ENCODE measurements around the gene ITGB5.

Gene ITGB5

DNA sequence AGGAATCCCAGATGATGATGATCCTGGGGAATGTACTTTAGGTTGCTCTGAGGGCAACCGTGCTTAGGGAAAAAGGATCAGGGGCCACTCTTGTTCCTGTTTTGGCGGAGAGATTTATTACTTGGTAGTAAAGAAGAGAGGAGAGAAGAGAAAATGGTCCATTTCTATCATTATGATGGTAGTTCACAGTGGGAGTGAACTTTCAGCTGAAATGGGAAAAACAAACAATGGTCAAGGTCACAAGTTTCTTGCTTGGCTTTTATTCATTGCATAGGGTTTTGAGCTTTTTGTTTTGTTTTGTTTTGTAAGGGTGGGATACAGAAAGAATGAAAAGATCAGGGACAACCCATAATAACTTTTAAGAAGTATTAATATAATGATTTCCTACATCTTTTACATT is 164.6 kb downstream of the ITGB5 start:
- Histone ChIP-seq H3K4me2 (ENCODE audit: low read length) (no peak overlapping the region), H2AFZ (ENCODE audit: low read length) (no peak overlapping the region), H3K9me2 (ENCODE audit: low read depth, low read length) (no peaks in the 10 kb centered on the region), H3K36me3 (ENCODE audit: insufficient read depth, low read length) (no peaks in the 10 kb centered on the region), H3K9ac (ENCODE audit: low read length) (no peak overlapping the region), H3K4me1 (ENCODE audit: insufficient read depth, low read length, severe bottlenecking) (no peaks in the 10 kb centered on the region), H3K27me3 (ENCODE audit: insufficient read depth, low read length) (no peaks in the 10 kb centered on the region), H3F3A (ENCODE audit: insufficient read depth, low read length) (no peaks in the 10 kb centered on the region), H3K4me3 (ENCODE audit: low read depth, low read length, poor library complexity, severe bottlenecking) (no peak overlapping the region), H3K79me2 (ENCODE audit: insufficient read depth, low read length) (no peaks in the 10 kb centered on the region), H3K9me3 (ENCODE audit: low read length) (no peaks in the 10 kb centered on the region), H3K27ac (ENCODE audit: low read depth, low read length, poor library complexity, severe bottlenecking) (no peak overlapping the region), H4K20me1 (ENCODE audit: insufficient read depth, low read length) (no peaks in the 10 kb centered on the region)
- no peak for TF ChIP-seq EZH2 (IDR thresholded peaks at IDR 0.05; ENCODE audit: borderline replicate concordance, low read length)
- TF ChIP-seq, protein P1, sequence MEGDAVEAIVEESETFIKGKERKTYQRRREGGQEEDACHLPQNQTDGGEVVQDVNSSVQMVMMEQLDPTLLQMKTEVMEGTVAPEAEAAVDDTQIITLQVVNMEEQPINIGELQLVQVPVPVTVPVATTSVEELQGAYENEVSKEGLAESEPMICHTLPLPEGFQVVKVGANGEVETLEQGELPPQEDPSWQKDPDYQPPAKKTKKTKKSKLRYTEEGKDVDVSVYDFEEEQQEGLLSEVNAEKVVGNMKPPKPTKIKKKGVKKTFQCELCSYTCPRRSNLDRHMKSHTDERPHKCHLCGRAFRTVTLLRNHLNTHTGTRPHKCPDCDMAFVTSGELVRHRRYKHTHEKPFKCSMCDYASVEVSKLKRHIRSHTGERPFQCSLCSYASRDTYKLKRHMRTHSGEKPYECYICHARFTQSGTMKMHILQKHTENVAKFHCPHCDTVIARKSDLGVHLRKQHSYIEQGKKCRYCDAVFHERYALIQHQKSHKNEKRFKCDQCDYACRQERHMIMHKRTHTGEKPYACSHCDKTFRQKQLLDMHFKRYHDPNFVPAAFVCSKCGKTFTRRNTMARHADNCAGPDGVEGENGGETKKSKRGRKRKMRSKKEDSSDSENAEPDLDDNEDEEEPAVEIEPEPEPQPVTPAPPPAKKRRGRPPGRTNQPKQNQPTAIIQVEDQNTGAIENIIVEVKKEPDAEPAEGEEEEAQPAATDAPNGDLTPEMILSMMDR (IDR thresholded peaks at IDR 0.05; ENCODE audit: low read length): no peak

DNA sequence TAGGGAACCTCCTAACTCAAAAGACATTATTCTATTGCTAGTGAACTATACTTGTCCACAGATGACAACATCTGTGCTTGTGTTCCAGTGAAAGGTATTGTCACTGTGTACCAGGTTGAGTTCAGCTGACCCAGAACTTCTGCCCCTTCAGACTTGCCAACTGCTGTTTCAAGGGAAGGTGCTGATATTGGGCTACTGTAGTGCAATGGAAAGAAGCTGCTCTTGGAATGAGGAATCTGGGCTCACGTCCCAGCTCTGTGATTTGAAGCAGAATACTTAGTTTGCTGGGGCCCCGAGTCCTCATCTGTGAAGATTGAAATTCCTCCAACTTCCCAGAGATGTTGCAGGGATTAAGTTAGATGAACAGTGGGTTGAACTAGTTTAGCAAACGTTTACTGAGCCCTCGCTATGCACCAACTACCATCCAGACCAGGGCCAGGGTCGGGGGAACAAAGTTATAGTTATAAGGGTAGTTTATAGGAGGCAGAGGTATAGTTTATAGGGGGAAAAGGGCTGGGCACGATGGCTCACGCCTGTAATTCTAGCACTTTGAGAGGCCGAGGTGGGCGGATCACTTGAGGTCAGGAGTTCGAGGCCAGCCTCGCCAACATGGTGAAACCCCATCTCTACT is 172.8 kb downstream of the ITGB5 start:
- Histone ChIP-seq H3K36me3 (ENCODE audit: insufficient read depth, low read length) (no peaks in the 10 kb centered on the region), H4K20me1 (ENCODE audit: insufficient read depth, low read length) (no peaks in the 10 kb centered on the region), H3K9me3 (ENCODE audit: low read length) (no peaks in the 10 kb centered on the region), H3K4me1 (ENCODE audit: insufficient read depth, low read length, severe bottlenecking) (no peaks in the 10 kb centered on the region), H3K4me2 (ENCODE audit: low read length) (no peak overlapping the region), H3K9me2 (ENCODE audit: low read depth, low read length) (no peaks in the 10 kb centered on the region), H3K27ac (ENCODE audit: low read depth, low read length, poor library complexity, severe bottlenecking) (no peak overlapping the region), H3K27me3 (ENCODE audit: insufficient read depth, low read length) (no peaks in the 10 kb centered on the region), H3K4me3 (ENCODE audit: low read depth, low read length, poor library complexity, severe bottlenecking) (no peak overlapping the region), H3K9ac (ENCODE audit: low read length) (no peak overlapping the region), H2AFZ (ENCODE audit: low read length) (no peak overlapping the region), H3K79me2 (ENCODE audit: insufficient read depth, low read length) (no peaks in the 10 kb centered on the region), H3F3A (ENCODE audit: insufficient read depth, low read length) (no peaks in the 10 kb centered on the region)
- no peak for TF ChIP-seq EZH2 (IDR thresholded peaks at IDR 0.05; ENCODE audit: borderline replicate concordance, low read length)
- TF ChIP-seq, protein P1 (IDR thresholded peaks at IDR 0.05; ENCODE audit: low read length): no peak

Measured in OCI-LY1 (cell line).